Activated CD8-positive, alpha-beta memory T cell treated with anti-CD3 and anti-CD28 coated beads, Interleukin-2, amount 10 ng/mL, durations not matched to agents 7 days and 5 days (primary cell): ENCODE measurements around the gene SPAG16. TPM values are rescaled to one million over a fixed set of nuclear protein-coding genes. Genes with fewer than 3 reads are reported as not detected.
"Not testable (repeated sequence)": the region's sequence is repeated elsewhere in the genome, so short reads cannot be mapped to it uniquely, and the experiment has no call there.

Experiments used
- ATAC-seq: fragments of 150-1000 bp; cut with Tn5 transposase; one replicate; pipeline ENCODE4 v1.10.0; 2021; ENCODE audit warnings: moderate library complexity
- CTCF ChIA-PET: fragments of 350-600 bp; sonication (Branson Sonifier 250); formaldehyde crosslinking; loops from one replicate; lab custom pipeline; 2021; ENCODE audit warnings: antibody characterized with exemption; lab: Charles Lee
- DNase-seq: peaks from one replicate; pipeline ENCODE4 v3.0.0-alpha.2; 2020
- H3K27ac Mint-ChIP-seq: one replicate; pipeline ENCODE4 v1.8.0; 2021; ENCODE audit warnings: mild to moderate bottlenecking, mixed read lengths
- H3K27me3 Mint-ChIP-seq: one replicate; pipeline ENCODE4 v1.8.0; 2021; ENCODE audit warnings: mixed read lengths
- H3K36me3 Mint-ChIP-seq: one replicate; pipeline ENCODE4 v1.8.0; 2021; ENCODE audit warnings: mild to moderate bottlenecking, mixed read lengths
- H3K4me1 Mint-ChIP-seq: one replicate; pipeline ENCODE4 v1.8.0; 2021; ENCODE audit warnings: mixed read lengths
- H3K4me3 Mint-ChIP-seq: one replicate; pipeline ENCODE4 v1.8.0; 2021; ENCODE audit warnings: mild to moderate bottlenecking, moderate library complexity, mixed read lengths
- H3K9me3 Mint-ChIP-seq: one replicate; pipeline ENCODE4 v1.8.0; 2022; ENCODE audit warnings: low read depth, mixed read lengths
- total RNA-seq, 2 experiments: library from RNA; stranded (reverse); gene quantifications; one replicate each; pipeline ENCODE4 v1.2.3, GENCODE V29; 2021

SPAG16 gene
- total RNA-seq, 2 experiments from 2014 or later, result 7.4 to 10.1 TPM

- H3K36me3 Mint-ChIP-seq, H3K27ac Mint-ChIP-seq, CTCF ChIA-PET, H3K4me3 Mint-ChIP-seq, H3K27me3 Mint-ChIP-seq, ATAC-seq, DNase-seq, H3K9me3 Mint-ChIP-seq, H3K4me1 Mint-ChIP-seq: not testable (repeated sequence)
Observed at GRCh38 chr2:214062279-214062678, 778.0 kb downstream of the SPAG16 start.

GRCh38 chr2:214064471-214064870 lies 780.2 kb downstream of the SPAG16 start:
- H3K27me3 Mint-ChIP-seq, result no peaks in the 10 kb centered on the region
- CTCF ChIA-PET, result no interaction called here
- no peak for DNase-seq
- H3K4me1 Mint-ChIP-seq, result peaks cover 5% of the 10 kb centered on the region
- ATAC-seq, result no peak
- H3K27ac Mint-ChIP-seq, result no peak overlapping the region
- H3K9me3 Mint-ChIP-seq, result peaks cover 4% of the 10 kb centered on the region
- no peak overlapping the region for H3K4me3 Mint-ChIP-seq
- no peaks in the 10 kb centered on the region for H3K36me3 Mint-ChIP-seq

- Mint-ChIP-seq H3K9me3 (peaks cover 4% of the 10 kb centered on the region), H3K4me3 (no peak overlapping the region), H3K27me3 (no peaks in the 10 kb centered on the region), H3K36me3 (no peaks in the 10 kb centered on the region), H3K4me1 (peaks cover 6% of the 10 kb centered on the region), H3K27ac (no peak overlapping the region)
- no peak for ATAC-seq
- no peak for DNase-seq
- CTCF ChIA-PET, result no interaction called here
Observed at GRCh38 chr2:214066862-214067261, 782.6 kb downstream of the SPAG16 start.

- no peaks in the 10 kb centered on the region for H3K9me3 Mint-ChIP-seq
- ATAC-seq, result peak; percentile 67
- no peak overlapping the region for H3K4me3 Mint-ChIP-seq
- H3K36me3 Mint-ChIP-seq, result no peaks in the 10 kb centered on the region
- H3K4me1 Mint-ChIP-seq, result peaks cover 4% of the 10 kb centered on the region
- H3K27ac Mint-ChIP-seq, result no peak overlapping the region
- CTCF ChIA-PET, result no interaction called here
- H3K27me3 Mint-ChIP-seq, result no peaks in the 10 kb centered on the region
- DNase-seq, result no peak
Observed at GRCh38 chr2:214069254-214069653, 785.0 kb downstream of the SPAG16 start.

GRCh38 chr2:214075456-214075855 lies 791.2 kb downstream of the SPAG16 start:
- DNase-seq (no peak), ATAC-seq (no peak)
- no peak overlapping the region for H3K27ac Mint-ChIP-seq
- H3K27me3 Mint-ChIP-seq, result no peaks in the 10 kb centered on the region
- CTCF ChIA-PET, result no interaction called here
- no peak overlapping the region for H3K4me3 Mint-ChIP-seq
- H3K9me3 Mint-ChIP-seq, result no peaks in the 10 kb centered on the region
- H3K36me3 Mint-ChIP-seq, result no peaks in the 10 kb centered on the region
- H3K4me1 Mint-ChIP-seq, result no peaks in the 10 kb centered on the region

- no peaks in the 10 kb centered on the region for H3K27me3 Mint-ChIP-seq
- ATAC-seq, result no peak
- no peaks in the 10 kb centered on the region for H3K9me3 Mint-ChIP-seq
- no peak for DNase-seq
- H3K27ac Mint-ChIP-seq, result no peak overlapping the region
- no peaks in the 10 kb centered on the region for H3K4me1 Mint-ChIP-seq
- no peak overlapping the region for H3K4me3 Mint-ChIP-seq
- CTCF ChIA-PET, result no interaction called here
- no peaks in the 10 kb centered on the region for H3K36me3 Mint-ChIP-seq
Observed at GRCh38 chr2:214076527-214076926, 792.3 kb downstream of the SPAG16 start.

- no peak for DNase-seq
- H3K9me3 Mint-ChIP-seq, result no peaks in the 10 kb centered on the region
- CTCF ChIA-PET, result no interaction called here
- H3K27me3 Mint-ChIP-seq, result no peaks in the 10 kb centered on the region
- no peak for ATAC-seq
- no peak overlapping the region for H3K4me3 Mint-ChIP-seq
- H3K27ac Mint-ChIP-seq, result no peak overlapping the region
- H3K4me1 Mint-ChIP-seq, result no peaks in the 10 kb centered on the region
- H3K36me3 Mint-ChIP-seq, result no peaks in the 10 kb centered on the region
Observed at GRCh38 chr2:214077727-214078126, 793.5 kb downstream of the SPAG16 start.

- no peak overlapping the region for H3K4me3 Mint-ChIP-seq
- no peaks in the 10 kb centered on the region for H3K27me3 Mint-ChIP-seq
Observed at GRCh38 chr2:214079032-214079431, 794.8 kb downstream of the SPAG16 start.

GRCh38 chr2:214088536-214088935 lies 804.3 kb downstream of the SPAG16 start:
- H3K27ac Mint-ChIP-seq, result no peak overlapping the region
- no peaks in the 10 kb centered on the region for H3K4me1 Mint-ChIP-seq
- H3K36me3 Mint-ChIP-seq, result no peaks in the 10 kb centered on the region
- ATAC-seq (no peak), DNase-seq (no peak)
- no peak overlapping the region for H3K4me3 Mint-ChIP-seq
- CTCF ChIA-PET, result no interaction called here
- no peaks in the 10 kb centered on the region for H3K27me3 Mint-ChIP-seq
- no peaks in the 10 kb centered on the region for H3K9me3 Mint-ChIP-seq

More at GRCh38 chr2:214079032-214079431, 794.8 kb downstream of the SPAG16 start:
- no peak for ATAC-seq
- no peak for DNase-seq
- Mint-ChIP-seq H3K9me3 (no peaks in the 10 kb centered on the region), H3K36me3 (no peaks in the 10 kb centered on the region), H3K4me1 (no peaks in the 10 kb centered on the region), H3K27ac (no peak overlapping the region)
- CTCF ChIA-PET, result no interaction called here

GRCh38 chr2:214096208-214096715 lies 812.0 kb downstream of the SPAG16 start:
- Mint-ChIP-seq H3K27ac (no peak overlapping the region), H3K4me3 (no peak overlapping the region), H3K9me3 (no peaks in the 10 kb centered on the region), H3K4me1 (no peaks in the 10 kb centered on the region), H3K27me3 (no peaks in the 10 kb centered on the region), H3K36me3 (no peaks in the 10 kb centered on the region)
- DNase-seq (no peak), ATAC-seq (no peak)
- CTCF ChIA-PET, result no interaction called here

- CTCF ChIA-PET, result no interaction called here
- Mint-ChIP-seq H3K4me1 (no peaks in the 10 kb centered on the region), H3K36me3 (no peaks in the 10 kb centered on the region), H3K4me3 (no peak overlapping the region), H3K9me3 (peaks cover 3% of the 10 kb centered on the region), H3K27ac (no peak overlapping the region), H3K27me3 (no peaks in the 10 kb centered on the region)
- DNase-seq (no peak), ATAC-seq (no peak)
Observed at GRCh38 chr2:214098811-214099210, 814.5 kb downstream of the SPAG16 start.

GRCh38 chr2:214100488-214100887 lies 816.2 kb downstream of the SPAG16 start:
- Mint-ChIP-seq H3K27me3 (no peaks in the 10 kb centered on the region), H3K4me1 (no peaks in the 10 kb centered on the region), H3K27ac (no peak overlapping the region), H3K36me3 (no peaks in the 10 kb centered on the region), H3K4me3 (no peak overlapping the region), H3K9me3 (peaks cover 3% of the 10 kb centered on the region)
- no peak for ATAC-seq
- DNase-seq, result no peak
- CTCF ChIA-PET, result no interaction called here

- Mint-ChIP-seq H3K36me3 (no peaks in the 10 kb centered on the region), H3K27me3 (no peaks in the 10 kb centered on the region), H3K27ac (no peak overlapping the region), H3K4me1 (no peaks in the 10 kb centered on the region), H3K9me3 (peaks cover 3% of the 10 kb centered on the region), H3K4me3 (no peak overlapping the region)
- CTCF ChIA-PET, result no interaction called here
- ATAC-seq, result no peak
- no peak for DNase-seq
Observed at GRCh38 chr2:214103276-214104001, 819.2 kb downstream of the SPAG16 start.

GRCh38 chr2:214104219-214104618 lies 820.0 kb downstream of the SPAG16 start:
- CTCF ChIA-PET, result no interaction called here
- no peak for ATAC-seq
- no peaks in the 10 kb centered on the region for H3K36me3 Mint-ChIP-seq
- no peaks in the 10 kb centered on the region for H3K4me1 Mint-ChIP-seq
- H3K4me3 Mint-ChIP-seq, result no peak overlapping the region
- H3K9me3 Mint-ChIP-seq, result peaks cover 3% of the 10 kb centered on the region
- no peak overlapping the region for H3K27ac Mint-ChIP-seq
- H3K27me3 Mint-ChIP-seq, result no peaks in the 10 kb centered on the region
- DNase-seq, result no peak
